ENCODE results near the gene VLDLR.

DNA sequence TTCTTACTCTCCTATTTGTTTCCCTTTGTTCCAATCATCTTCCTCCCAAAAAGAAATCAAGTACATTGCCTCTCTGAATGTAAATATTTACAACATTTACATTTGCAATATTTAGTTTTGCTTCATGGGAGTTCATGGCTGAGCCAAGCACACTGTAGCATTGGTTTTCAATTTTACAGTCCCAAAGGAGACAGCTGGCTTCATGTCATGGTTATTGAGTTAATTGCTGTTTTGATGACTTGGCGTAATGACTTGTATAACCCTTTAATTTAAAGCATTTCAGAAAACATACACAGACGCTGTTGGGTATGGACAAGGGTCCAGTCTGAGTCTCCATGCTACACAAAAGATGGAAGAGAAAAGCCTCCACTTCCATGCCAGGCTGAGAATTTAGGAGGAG is 25.6 kb upstream of the VLDLR start:
- TF ChIP-seq, protein P1, sequence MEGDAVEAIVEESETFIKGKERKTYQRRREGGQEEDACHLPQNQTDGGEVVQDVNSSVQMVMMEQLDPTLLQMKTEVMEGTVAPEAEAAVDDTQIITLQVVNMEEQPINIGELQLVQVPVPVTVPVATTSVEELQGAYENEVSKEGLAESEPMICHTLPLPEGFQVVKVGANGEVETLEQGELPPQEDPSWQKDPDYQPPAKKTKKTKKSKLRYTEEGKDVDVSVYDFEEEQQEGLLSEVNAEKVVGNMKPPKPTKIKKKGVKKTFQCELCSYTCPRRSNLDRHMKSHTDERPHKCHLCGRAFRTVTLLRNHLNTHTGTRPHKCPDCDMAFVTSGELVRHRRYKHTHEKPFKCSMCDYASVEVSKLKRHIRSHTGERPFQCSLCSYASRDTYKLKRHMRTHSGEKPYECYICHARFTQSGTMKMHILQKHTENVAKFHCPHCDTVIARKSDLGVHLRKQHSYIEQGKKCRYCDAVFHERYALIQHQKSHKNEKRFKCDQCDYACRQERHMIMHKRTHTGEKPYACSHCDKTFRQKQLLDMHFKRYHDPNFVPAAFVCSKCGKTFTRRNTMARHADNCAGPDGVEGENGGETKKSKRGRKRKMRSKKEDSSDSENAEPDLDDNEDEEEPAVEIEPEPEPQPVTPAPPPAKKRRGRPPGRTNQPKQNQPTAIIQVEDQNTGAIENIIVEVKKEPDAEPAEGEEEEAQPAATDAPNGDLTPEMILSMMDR (optimal IDR thresholded peaks at IDR 0.05 in 1 of 3, IDR thresholded peaks at IDR 0.05 in 1 of 3, conservative IDR thresholded peaks at IDR 0.05 in 1 of 3; ENCODE audit: extremely low read depth in 1 of 3, insufficient read depth in 2 of 3, low read length in 3 of 3) = no peak
- no peak for TF ChIP-seq EZH2 (IDR thresholded peaks at IDR 0.05; ENCODE audit: low read length)

All from keratinocyte (primary cell).